MCF 10A (cell line): ENCODE results near the gene STAMBPL1. TPM values are rescaled to one million over a fixed set of nuclear protein-coding genes. Genes with fewer than 3 reads are reported as not detected.

ENCODE experiments used
- BruUV-seq: library from RNA; stranded (reverse); fragments of 400-500 nt; replicated peaks from 2 replicates; lab custom pipeline; 2021; lab: Mats Ljungman, UMichigan
- CTCF ChIA-PET: fragments of 300-600 bp; sonication (Branson Sonifier 250); formaldehyde crosslinking; extraction: SDS; loops from one replicate; lab custom pipeline; 2021; ENCODE audit warnings: antibody characterized with exemption, inconsistent platforms; lab: Yijun Ruan, JAX
- POLR2A ChIA-PET: fragments of 300-600, 350-650 bp; sonication (Branson Sonifier 250); formaldehyde crosslinking; extraction: SDS; loops from one replicate; lab custom pipeline; 2020; ENCODE audit warnings: antibody characterized with exemption, inconsistent platforms; lab: Yijun Ruan, JAX
- DNase-seq: peaks from one replicate; pipeline ENCODE4 v3.0.0-alpha.2; 2018; ENCODE audit not compliant: unreplicated experiment
- H3K27ac Mint-ChIP-seq: one replicate; pipeline ENCODE4 v1.8.0; 2022; ENCODE audit warnings: mild to moderate bottlenecking, low read depth, mixed read lengths; ENCODE audit not compliant: unreplicated experiment
- H3K27me3 Mint-ChIP-seq: one replicate; pipeline ENCODE4 v1.8.0; 2022; ENCODE audit warnings: mixed read lengths; ENCODE audit not compliant: insufficient read depth, unreplicated experiment
- H3K36me3 Mint-ChIP-seq: one replicate; pipeline ENCODE4 v1.8.0; 2022; ENCODE audit warnings: mild to moderate bottlenecking, moderate library complexity, mixed read lengths; ENCODE audit not compliant: insufficient read depth, unreplicated experiment
- H3K4me1 Mint-ChIP-seq: one replicate; pipeline ENCODE4 v1.8.0; 2022; ENCODE audit warnings: mixed read lengths; ENCODE audit not compliant: insufficient read depth, unreplicated experiment
- H3K4me3 Mint-ChIP-seq: one replicate; pipeline ENCODE4 v1.8.0; 2022; ENCODE audit warnings: mild to moderate bottlenecking, moderate library complexity, mixed read lengths; ENCODE audit not compliant: unreplicated experiment
- H3K9me3 Mint-ChIP-seq: one replicate; pipeline ENCODE4 v1.8.0; 2022; ENCODE audit warnings: mixed read lengths; ENCODE audit not compliant: unreplicated experiment
- intact Hi-C: fragments of 100-400 bp; cut with micrococcal nuclease; formaldehyde crosslinking; loops from 2 replicates; pipeline ENCODE4 v1.14.1; 2022
- total RNA-seq: library from RNA; stranded (reverse); gene quantifications from 2 replicates; pipeline ENCODE4 v1.2.3, GENCODE V29; 2022
- TF ChIP-seq, protein P1 (sequence below): fragments of 200-600 bp; IDR thresholded peaks from one replicate; pipeline ENCODE4 v1.8.0; 2022; ENCODE audit warnings: antibody characterized with exemption, mild to moderate bottlenecking; ENCODE audit not compliant: unreplicated experiment

STAMBPL1 gene
- total RNA-seq, 1 experiment from 2014 or later, result 29.2 TPM

GRCh38 chr10:88840881-88841280 lies 39.2 kb upstream of the STAMBPL1 start:
- ChIA-PET POLR2A (interaction anchor here (0.8 to 1.0 kb wide), 6 partner anchors 10 to 180 kb away, joined by 3 read pairs; partner anchors contain the start of gene ANKRD22), CTCF (interaction anchor here (2.7 to 19.9 kb wide), 2 partner anchors 24 to 89 kb away, joined by 14 to 588 read pairs; no protein-coding TSS in a partner anchor)
- Mint-ChIP-seq H3K4me1 (peaks cover 4% of the 10 kb centered on the region), H3K9me3 (no peaks in the 10 kb centered on the region), H3K4me3 (no peak overlapping the region), H3K27me3 (no peaks in the 10 kb centered on the region), H3K27ac (no peak overlapping the region), H3K36me3 (peaks cover 6% of the 10 kb centered on the region)
- no peak for DNase-seq
- TF ChIP-seq, protein P1, sequence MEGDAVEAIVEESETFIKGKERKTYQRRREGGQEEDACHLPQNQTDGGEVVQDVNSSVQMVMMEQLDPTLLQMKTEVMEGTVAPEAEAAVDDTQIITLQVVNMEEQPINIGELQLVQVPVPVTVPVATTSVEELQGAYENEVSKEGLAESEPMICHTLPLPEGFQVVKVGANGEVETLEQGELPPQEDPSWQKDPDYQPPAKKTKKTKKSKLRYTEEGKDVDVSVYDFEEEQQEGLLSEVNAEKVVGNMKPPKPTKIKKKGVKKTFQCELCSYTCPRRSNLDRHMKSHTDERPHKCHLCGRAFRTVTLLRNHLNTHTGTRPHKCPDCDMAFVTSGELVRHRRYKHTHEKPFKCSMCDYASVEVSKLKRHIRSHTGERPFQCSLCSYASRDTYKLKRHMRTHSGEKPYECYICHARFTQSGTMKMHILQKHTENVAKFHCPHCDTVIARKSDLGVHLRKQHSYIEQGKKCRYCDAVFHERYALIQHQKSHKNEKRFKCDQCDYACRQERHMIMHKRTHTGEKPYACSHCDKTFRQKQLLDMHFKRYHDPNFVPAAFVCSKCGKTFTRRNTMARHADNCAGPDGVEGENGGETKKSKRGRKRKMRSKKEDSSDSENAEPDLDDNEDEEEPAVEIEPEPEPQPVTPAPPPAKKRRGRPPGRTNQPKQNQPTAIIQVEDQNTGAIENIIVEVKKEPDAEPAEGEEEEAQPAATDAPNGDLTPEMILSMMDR, result no peak
- no TSS peak for BruUV-seq
- intact Hi-C loops, result no loop called here

- H3K4me1 Mint-ChIP-seq, result peaks cover 4% of the 10 kb centered on the region
- no peak overlapping the region for H3K4me3 Mint-ChIP-seq
- POLR2A ChIA-PET, result interaction anchor here (0.8 to 2.8 kb wide), 5 partner anchors 23 to 148 kb away, joined by 3 to 6 read pairs (median 3); partner anchors contain the start of gene FAS
- no TSS peak for BruUV-seq
- TF ChIP-seq, protein P1, result no peak
- H3K36me3 Mint-ChIP-seq, result peaks cover 6% of the 10 kb centered on the region
- DNase-seq, result no peak
- CTCF ChIA-PET, result interaction anchor here (0.7 to 19.9 kb wide), 3 partner anchors 89 to 373 kb away, joined by 3 to 588 read pairs (median 3); no protein-coding TSS in a partner anchor
- no peak overlapping the region for H3K27ac Mint-ChIP-seq
- no peaks in the 10 kb centered on the region for H3K27me3 Mint-ChIP-seq
- intact Hi-C loops, result no loop called here
- H3K9me3 Mint-ChIP-seq, result no peaks in the 10 kb centered on the region
Observed at GRCh38 chr10:88841316-88842111, 38.5 kb upstream of the STAMBPL1 start.

DNA sequence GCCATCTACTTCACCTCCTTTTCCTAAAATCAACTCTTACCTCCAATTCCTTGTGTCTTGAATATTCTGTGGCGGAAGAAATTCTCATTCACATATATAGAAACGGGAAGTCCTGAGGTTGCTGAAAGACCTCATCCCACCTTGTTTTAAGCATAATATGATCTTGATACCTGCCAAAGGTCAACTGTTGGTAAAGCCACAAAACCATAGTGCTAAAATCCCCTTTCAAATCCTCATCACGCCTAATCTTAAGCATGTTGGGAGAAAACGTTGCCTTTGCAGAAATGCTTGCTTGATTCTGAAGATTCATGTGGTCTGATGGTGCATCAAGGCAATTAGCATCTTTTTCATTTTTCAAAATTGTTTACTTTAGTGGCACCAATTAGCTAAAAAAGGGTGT lies 36.9 kb upstream of the STAMBPL1 start:
- H3K27ac Mint-ChIP-seq, result no peak overlapping the region
- peaks cover 6% of the 10 kb centered on the region for H3K36me3 Mint-ChIP-seq
- no peaks in the 10 kb centered on the region for H3K27me3 Mint-ChIP-seq
- intact Hi-C loops, result no loop called here
- H3K4me1 Mint-ChIP-seq, result peaks cover 5% of the 10 kb centered on the region
- no peaks in the 10 kb centered on the region for H3K9me3 Mint-ChIP-seq
- ChIA-PET CTCF (interaction anchor here (0.9 to 19.9 kb wide), 5 partner anchors 7 to 291 kb away, joined by 3 to 588 read pairs (median 5); no protein-coding TSS in a partner anchor), POLR2A (interaction anchor here (1.4 to 2.8 kb wide), 2 partner anchors 84 to 147 kb away, joined by 5 to 6 read pairs; partner anchors contain the start of gene FAS)
- BruUV-seq, result no TSS peak
- TF ChIP-seq, protein P1, result no peak
- H3K4me3 Mint-ChIP-seq, result no peak overlapping the region
- DNase-seq, result no peak

- Mint-ChIP-seq H3K9me3 (no peaks in the 10 kb centered on the region), H3K36me3 (no peaks in the 10 kb centered on the region), H3K27me3 (no peaks in the 10 kb centered on the region), H3K27ac (peak overlapping the region; percentile 11), H3K4me1 (peaks cover 31% of the 10 kb centered on the region), H3K4me3 (peak overlapping the region; percentile 59)
- POLR2A ChIA-PET, result interaction anchor here (0.5 to 1.8 kb wide), 6 partner anchors 24 to 684 kb away, joined by 3 to 11 read pairs (median 4); partner anchors contain the start of gene STAMBPL1
- CTCF ChIA-PET, result interaction anchor here (0.7 to 1.1 kb wide), 2 partner anchors 13 to 376 kb away, joined by 3 to 6 read pairs; no protein-coding TSS in a partner anchor
- no TSS peak for BruUV-seq
- TF ChIP-seq, protein P1, result no peak
- peak; percentile 86 for DNase-seq
- intact Hi-C loops, result no loop called here
Observed at GRCh38 chr10:88848499-88848898, 31.5 kb upstream of the STAMBPL1 start.
